Brain microvascular endothelial cell (primary cell): ENCODE data around the gene MMP25.
"Not testable (repeated sequence)": the region's sequence is repeated elsewhere in the genome, so short reads cannot be mapped to it uniquely, and the experiment has no call there.

Source experiments
- DNase-seq: peaks from one replicate; pipeline ENCODE4 v3.0.0-alpha.2; 2020
- H3K27ac ChIP-seq: fragments of 250-450 bp; sonication (Bioruptor Pico); 2 replicates; pipeline ENCODE4 v1.5.1; 2020; ENCODE audit warnings: mild to moderate bottlenecking, moderate library complexity
- H3K27me3 ChIP-seq: fragments of 250-450 bp; sonication (Bioruptor Pico); replicated peaks from 2 replicates; pipeline ENCODE4 v1.5.1; 2020; ENCODE audit warnings: mild to moderate bottlenecking
- H3K36me3 ChIP-seq: fragments of 250-450 bp; sonication (Bioruptor Pico); replicated peaks from 2 replicates; pipeline ENCODE4 v1.5.1; 2020; ENCODE audit warnings: mild to moderate bottlenecking
- H3K4me3 ChIP-seq: 2 replicates; pipeline ENCODE4 v1.5.1; 2011; ENCODE audit warnings: low read depth, mild to moderate bottlenecking, control low read depth, low read length, moderate library complexity
- in situ Hi-C: cut with HindIII; loops from 2 replicates; pipeline ENCODE4 v1.10.0; 2017; ENCODE audit warnings: low sequenced_read_pairs, low pct_ligation_motif_present
- TF ChIP-seq, protein P1 (sequence below): IDR thresholded peaks from 2 replicates; pipeline ENCODE4 v1.5.1; 2011; ENCODE audit warnings: low read depth, mild to moderate bottlenecking, moderate library complexity, low read length, control low read depth, inconsistent platforms; ENCODE audit errors: missing control alignments

MMP25 gene

DNA sequence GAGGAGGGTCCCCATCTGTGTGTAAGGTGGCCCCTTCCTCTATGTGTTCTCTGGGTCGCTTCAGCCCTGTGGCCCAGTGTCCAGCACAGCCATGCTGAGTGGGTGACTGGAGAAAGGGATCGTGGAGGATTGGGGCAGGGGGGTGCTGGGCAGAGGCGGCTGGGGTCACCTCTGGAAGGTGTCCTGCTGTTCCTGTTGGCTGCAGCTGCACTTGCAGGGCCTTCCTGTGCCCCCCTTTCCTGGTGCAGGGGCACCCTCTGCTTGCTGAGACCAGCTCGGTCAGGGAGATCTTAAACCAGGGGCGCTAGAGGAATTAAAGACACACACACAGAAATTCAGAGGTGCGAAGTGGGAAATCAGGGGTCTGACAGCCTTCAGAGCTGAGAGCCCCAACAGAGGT lies 30.2 kb downstream of the MMP25 start:
- Histone ChIP-seq H3K4me3 (no peak overlapping the region), H3K27ac (no peak overlapping the region), H3K27me3 (peaks cover 2% of the 10 kb centered on the region), H3K36me3 (no peaks in the 10 kb centered on the region)
- no peak for DNase-seq
- in situ Hi-C loops = no loop called here
- TF ChIP-seq, protein P1, sequence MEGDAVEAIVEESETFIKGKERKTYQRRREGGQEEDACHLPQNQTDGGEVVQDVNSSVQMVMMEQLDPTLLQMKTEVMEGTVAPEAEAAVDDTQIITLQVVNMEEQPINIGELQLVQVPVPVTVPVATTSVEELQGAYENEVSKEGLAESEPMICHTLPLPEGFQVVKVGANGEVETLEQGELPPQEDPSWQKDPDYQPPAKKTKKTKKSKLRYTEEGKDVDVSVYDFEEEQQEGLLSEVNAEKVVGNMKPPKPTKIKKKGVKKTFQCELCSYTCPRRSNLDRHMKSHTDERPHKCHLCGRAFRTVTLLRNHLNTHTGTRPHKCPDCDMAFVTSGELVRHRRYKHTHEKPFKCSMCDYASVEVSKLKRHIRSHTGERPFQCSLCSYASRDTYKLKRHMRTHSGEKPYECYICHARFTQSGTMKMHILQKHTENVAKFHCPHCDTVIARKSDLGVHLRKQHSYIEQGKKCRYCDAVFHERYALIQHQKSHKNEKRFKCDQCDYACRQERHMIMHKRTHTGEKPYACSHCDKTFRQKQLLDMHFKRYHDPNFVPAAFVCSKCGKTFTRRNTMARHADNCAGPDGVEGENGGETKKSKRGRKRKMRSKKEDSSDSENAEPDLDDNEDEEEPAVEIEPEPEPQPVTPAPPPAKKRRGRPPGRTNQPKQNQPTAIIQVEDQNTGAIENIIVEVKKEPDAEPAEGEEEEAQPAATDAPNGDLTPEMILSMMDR = no peak

DNA sequence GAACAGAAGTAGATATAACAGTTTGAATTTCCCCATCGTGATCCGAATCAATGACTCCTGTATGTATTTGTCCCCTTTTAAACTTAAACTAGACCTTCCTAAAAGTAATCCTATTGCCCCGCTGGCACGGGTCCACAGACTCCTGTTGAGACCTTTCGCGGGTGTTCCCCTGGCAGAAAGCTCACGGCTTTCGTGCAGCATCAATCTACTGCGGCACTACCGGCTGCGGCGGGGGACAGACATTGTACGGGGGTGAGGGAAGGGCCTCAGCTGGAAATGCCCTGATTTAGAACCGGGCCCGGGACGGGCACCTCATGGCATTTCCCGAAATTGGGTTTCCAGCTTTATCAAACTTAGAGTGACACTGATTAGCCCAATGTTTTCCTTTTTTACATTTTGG lies 33.7 kb downstream of the MMP25 start:
- Histone ChIP-seq H3K27ac (no peak overlapping the region), H3K27me3 (peaks cover 2% of the 10 kb centered on the region), H3K36me3 (no peaks in the 10 kb centered on the region), H3K4me3 (no peak overlapping the region)
- in situ Hi-C loops = no loop called here
- DNase-seq = no peak
- TF ChIP-seq, protein P1 = no peak

DNA sequence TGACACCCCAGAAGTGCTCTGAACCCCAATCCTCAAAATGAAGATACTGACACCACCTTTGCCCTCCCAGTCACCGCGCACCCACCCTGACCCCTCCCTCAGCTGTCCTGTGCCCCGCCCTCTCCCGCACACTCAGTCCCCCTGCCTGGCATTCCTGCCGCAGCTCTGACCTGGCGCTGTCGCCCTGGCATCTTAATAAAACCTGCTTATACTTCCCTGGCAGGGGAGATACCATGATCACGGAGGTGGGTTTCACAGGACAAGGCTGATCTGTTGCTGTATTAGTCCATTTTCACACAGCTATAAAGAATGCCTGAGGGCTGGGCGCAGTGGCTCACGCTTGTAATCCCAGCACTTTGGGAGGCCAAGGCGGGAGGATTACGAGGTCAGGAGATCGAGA lies 35.6 kb downstream of the MMP25 start:
- H3K27ac ChIP-seq, DNase-seq, H3K27me3 ChIP-seq, H3K36me3 ChIP-seq, in situ Hi-C loops, H3K4me3 ChIP-seq: not testable (repeated sequence)

DNA sequence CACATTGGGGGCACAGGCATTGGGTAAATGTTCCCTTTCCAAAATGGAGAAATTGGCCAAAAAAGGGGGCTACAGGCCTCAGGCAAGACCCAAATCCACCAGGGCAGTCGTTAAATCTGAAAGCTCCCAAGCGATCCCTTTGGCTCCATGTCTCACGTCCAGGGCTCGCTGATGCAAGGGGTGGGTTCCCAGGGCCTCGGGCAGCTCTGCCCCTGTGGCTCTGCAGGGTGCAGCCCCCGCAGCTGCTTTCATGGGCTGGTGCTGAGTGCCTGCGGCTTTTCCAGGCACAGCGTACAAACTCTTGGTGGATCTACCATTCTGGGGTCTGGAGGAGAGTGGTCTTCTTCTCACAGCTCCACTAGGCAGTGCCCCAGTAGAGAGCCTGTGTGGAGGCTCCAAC lies 37.0 kb downstream of the MMP25 start:
- H3K27me3 ChIP-seq, H3K4me3 ChIP-seq, in situ Hi-C loops, H3K27ac ChIP-seq, DNase-seq, H3K36me3 ChIP-seq: not testable (repeated sequence)

DNA sequence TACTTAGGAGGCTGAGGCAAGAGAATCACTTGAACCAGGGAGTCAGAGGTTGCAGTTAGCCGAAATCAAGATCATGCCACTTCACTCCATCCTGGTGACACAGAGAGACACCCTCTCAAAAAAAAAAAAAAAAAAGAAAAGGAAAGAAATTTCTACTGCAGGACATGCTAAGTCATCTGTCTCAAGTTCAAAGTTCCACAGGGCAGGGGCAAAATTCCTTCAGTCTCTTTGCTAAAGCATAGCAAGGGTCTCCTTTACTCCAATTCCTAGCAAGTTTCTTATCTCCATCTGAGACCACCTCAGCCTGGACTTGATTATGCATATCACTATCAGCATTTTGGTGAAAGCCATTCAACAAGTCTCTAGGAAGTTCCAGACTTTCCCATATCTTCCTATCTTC lies 38.1 kb downstream of the MMP25 start:
- TF ChIP-seq, protein P1 = no peak
- in situ Hi-C loops = no loop called here

DNA sequence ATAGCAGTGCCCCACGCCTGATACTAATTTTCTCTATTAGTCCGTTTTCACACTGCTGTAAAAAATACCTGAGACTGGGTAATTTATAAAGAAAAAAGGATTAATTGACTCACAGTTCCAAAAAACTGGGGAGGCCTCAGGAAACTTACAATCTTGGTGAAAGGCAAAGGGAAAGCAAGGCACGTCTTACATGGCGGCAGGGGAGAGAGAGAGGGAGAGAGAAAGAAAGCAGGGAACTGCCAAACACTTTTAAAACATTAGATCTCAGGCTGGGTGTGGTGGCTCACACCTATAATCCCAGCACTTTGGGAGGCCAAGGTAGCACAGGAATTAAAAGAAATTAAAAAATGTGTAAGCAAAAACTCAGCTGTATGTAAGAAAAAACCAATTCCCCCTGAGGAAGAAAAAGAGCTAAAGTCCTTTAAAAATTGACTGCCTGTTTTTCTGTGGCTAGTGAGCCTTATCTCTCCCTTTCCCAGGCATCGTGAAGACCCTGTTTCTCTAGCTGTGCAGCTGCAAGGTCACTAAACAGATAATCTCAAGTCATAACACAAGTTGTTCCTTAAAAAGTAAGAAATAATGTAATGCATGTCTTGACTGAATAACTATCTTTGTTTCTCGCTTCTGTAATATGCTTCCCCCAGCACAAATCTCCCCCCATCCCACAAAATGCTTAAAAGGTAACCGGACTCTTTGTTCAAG lies 38.8 kb downstream of the MMP25 start:
- no peak overlapping the region for H3K27ac ChIP-seq
- H3K4me3 ChIP-seq = no peak overlapping the region
- TF ChIP-seq, protein P1 = no peak
- H3K36me3 ChIP-seq = no peaks in the 10 kb centered on the region
- in situ Hi-C loops = no loop called here
- H3K27me3 ChIP-seq = no peaks in the 10 kb centered on the region
- DNase-seq = no peak

More for the DNA sequence above, 38.1 kb downstream of the MMP25 start:
- no peak overlapping the region for H3K27ac ChIP-seq
- H3K4me3 ChIP-seq = no peak overlapping the region
- no peaks in the 10 kb centered on the region for H3K27me3 ChIP-seq
- no peak for DNase-seq
- H3K36me3 ChIP-seq = no peaks in the 10 kb centered on the region

DNA sequence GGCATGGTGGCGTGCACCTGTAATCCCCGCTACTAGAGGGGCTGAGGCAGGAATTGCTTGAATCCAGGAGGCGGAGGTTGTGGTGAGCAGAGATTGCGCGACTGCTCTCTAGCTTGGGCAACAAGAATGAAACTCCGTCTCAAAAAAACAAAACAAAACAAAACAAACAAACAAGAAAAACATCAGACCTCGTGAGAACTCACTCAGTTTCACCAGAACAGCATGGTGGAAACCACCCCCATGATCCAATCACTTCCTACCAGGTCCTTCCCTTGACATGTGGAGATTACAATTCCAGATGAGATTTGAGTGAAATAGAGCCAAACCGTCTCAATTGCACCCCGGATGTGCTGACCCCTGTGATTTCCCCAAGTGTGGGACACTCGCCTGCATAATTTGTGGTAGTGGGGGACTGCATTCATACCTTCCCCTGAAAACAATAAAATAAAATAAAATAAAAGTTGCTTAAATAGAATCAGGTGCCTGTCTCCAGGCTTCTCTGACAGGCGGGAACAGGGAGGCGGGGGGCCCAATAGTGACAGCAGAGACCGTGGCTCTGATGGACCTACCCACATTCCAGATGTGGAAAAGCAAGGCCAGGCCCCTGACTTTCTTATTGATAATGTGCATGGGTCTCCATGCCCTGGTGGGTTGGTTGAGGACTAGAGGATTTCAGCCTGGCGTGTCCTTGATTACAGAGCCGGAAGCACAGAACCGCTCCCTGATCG lies 39.7 kb downstream of the MMP25 start:
- in situ Hi-C loops = no loop called here
- DNase-seq = no peak
- TF ChIP-seq, protein P1 = no peak
- Histone ChIP-seq H3K36me3 (no peaks in the 10 kb centered on the region), H3K27ac (no peak overlapping the region), H3K27me3 (no peaks in the 10 kb centered on the region), H3K4me3 (no peak overlapping the region)
